DOHH2 (cell line): ENCODE data around the gene PHACTR1.
A peak's percentile ranks its signal among the peaks of the same experiment; 100 is the strongest.

ENCODE experiments used
- H3F3A ChIP-seq: fragments of 200-600 bp; sonication (generic), shearing (Covaris generic); 2 replicates; pipeline ENCODE4 v1.6.0; 2016; ENCODE audit warnings: antibody characterized with exemption, mild to moderate bottlenecking; ENCODE audit not compliant: control insufficient read depth, insufficient read depth
- H3K27ac ChIP-seq: fragments of 200-600 bp; sonication (generic); 2 replicates; pipeline ENCODE4 v1.5.1; 2014; ENCODE audit warnings: low read depth, mild to moderate bottlenecking, low read length, moderate library complexity
- H3K27me3 ChIP-seq: fragments of 200-600 bp; sonication (generic); 2 replicates; pipeline ENCODE4 v1.6.1; 2014; ENCODE audit warnings: mild to moderate bottlenecking, low read length, mixed read lengths; ENCODE audit not compliant: control insufficient read depth
- H3K36me3 ChIP-seq: fragments of 200-600 bp; sonication (generic); 2 replicates; pipeline ENCODE4 v1.6.1; 2014; ENCODE audit warnings: mild to moderate bottlenecking, low read length, moderate library complexity, mixed read lengths; ENCODE audit not compliant: control insufficient read depth
- H3K4me1 ChIP-seq: fragments of 200-600 bp; sonication (generic); 2 replicates; pipeline ENCODE4 v1.6.1; 2014; ENCODE audit warnings: mild to moderate bottlenecking, low read length, mixed read lengths; ENCODE audit not compliant: control insufficient read depth
- H3K4me2 ChIP-seq: fragments of 200-600 bp; sonication (generic); 2 replicates; pipeline ENCODE4 v1.6.0; 2014; ENCODE audit warnings: mild to moderate bottlenecking, low read length, moderate library complexity
- H3K4me3 ChIP-seq: fragments of 200-600 bp; sonication (generic); 2 replicates; pipeline ENCODE4 v1.5.1; 2014; ENCODE audit warnings: mild to moderate bottlenecking, low read length, mixed read lengths
- H3K79me2 ChIP-seq: fragments of 200-600 bp; sonication (generic); 2 replicates; pipeline ENCODE4 v1.6.1; 2014; ENCODE audit warnings: mild to moderate bottlenecking, low read length, mixed read lengths; ENCODE audit not compliant: control insufficient read depth
- H3K9me2 ChIP-seq: fragments of 200-600 bp; sonication (generic); replicated peaks from 2 replicates; pipeline ENCODE4 v1.6.1; 2014; ENCODE audit warnings: mild to moderate bottlenecking, low read length, mixed read lengths; ENCODE audit not compliant: control insufficient read depth
- H3K9me3 ChIP-seq: fragments of 200-600 bp; sonication (generic); 2 replicates; pipeline ENCODE4 v1.6.1; 2014; ENCODE audit warnings: antibody characterized with exemption, low read length, mixed read lengths; ENCODE audit not compliant: control insufficient read depth, insufficient read depth
- H4K20me1 ChIP-seq: fragments of 200-600 bp; sonication (generic); 2 replicates; pipeline ENCODE4 v1.6.0; 2014; ENCODE audit warnings: low read depth, mild to moderate bottlenecking, antibody characterized with exemption, low read length, moderate library complexity; ENCODE audit not compliant: control insufficient read depth, insufficient read depth
- CTCF ChIP-seq: fragments of 200-600 bp; sonication (generic); IDR thresholded peaks from one replicate; pipeline ENCODE4 v1.5.1; 2014; ENCODE audit warnings: antibody characterized with exemption, mild to moderate bottlenecking, low read depth, low read length; ENCODE audit not compliant: poor library complexity, severe bottlenecking
- EZH2phosphoT487 ChIP-seq: fragments of 200-600 bp; sonication (generic); IDR thresholded peaks from 2 replicates; pipeline ENCODE4 v1.6.1; 2017; ENCODE audit warnings: borderline replicate concordance, mild to moderate bottlenecking, antibody characterized with exemption, low read length, moderate library complexity, mixed read lengths

PHACTR1 gene

GRCh38 chr6:12957321-12958051 lies 240.9 kb downstream of the PHACTR1 start:
- no peaks in the 10 kb centered on the region for H3K79me2 ChIP-seq
- no peaks in the 10 kb centered on the region for H3K9me2 ChIP-seq
- peaks cover 53% of the 10 kb centered on the region for H3K27me3 ChIP-seq
- TF ChIP-seq EZH2phosphoT487 (peak; percentile 75; the same call in 1 of the 2 replicates), CTCF (no peak)
- no peaks in the 10 kb centered on the region for H3K9me3 ChIP-seq
- H3K27ac ChIP-seq, result no peak overlapping the region
- H4K20me1 ChIP-seq, result no peaks in the 10 kb centered on the region
- H3K4me3 ChIP-seq, result 0 out of 2 replicates have a peak overlapping the region, but pooled peaks have one; percentile 7
- no peaks in the 10 kb centered on the region for H3K36me3 ChIP-seq
- H3K4me2 ChIP-seq, result peak overlapping the region; percentile 43
- H3F3A ChIP-seq, result no peaks in the 10 kb centered on the region
- H3K4me1 ChIP-seq, result no peaks in the 10 kb centered on the region

- H4K20me1 ChIP-seq, result no peaks in the 10 kb centered on the region
- no peaks in the 10 kb centered on the region for H3K79me2 ChIP-seq
- H3K4me2 ChIP-seq, result no peak overlapping the region
- TF ChIP-seq EZH2phosphoT487 (no peak; the same call in 1 of the 2 replicates), CTCF (no peak)
- H3K9me2 ChIP-seq, result no peaks in the 10 kb centered on the region
- no peak overlapping the region for H3K4me3 ChIP-seq
- H3K27ac ChIP-seq, result no peak overlapping the region
- no peaks in the 10 kb centered on the region for H3K9me3 ChIP-seq
- no peaks in the 10 kb centered on the region for H3F3A ChIP-seq
- H3K4me1 ChIP-seq, result peaks cover 6% of the 10 kb centered on the region; the same call in 1 of the 2 replicates
- peaks cover 54% of the 10 kb centered on the region for H3K27me3 ChIP-seq
- H3K36me3 ChIP-seq, result no peaks in the 10 kb centered on the region
These were observed 241.6 kb downstream of the PHACTR1 start for GRCh38 chr6:12958052-12958706.

GRCh38 chr6:12961761-12962160 lies 245.2 kb downstream of the PHACTR1 start:
- Histone ChIP-seq H3K9me3 (no peaks in the 10 kb centered on the region), H3K4me2 (no peak overlapping the region), H3K4me3 (no peak overlapping the region), H3K9me2 (no peaks in the 10 kb centered on the region), H3K27me3 (peaks cover 44% of the 10 kb centered on the region), H4K20me1 (no peaks in the 10 kb centered on the region), H3K27ac (no peak overlapping the region), H3K79me2 (no peaks in the 10 kb centered on the region), H3K36me3 (no peaks in the 10 kb centered on the region), H3K4me1 (peaks cover 7% of the 10 kb centered on the region; the same call in 1 of the 2 replicates), H3F3A (no peaks in the 10 kb centered on the region)
- no peak for TF ChIP-seq CTCF
- no peak for TF ChIP-seq EZH2phosphoT487
